Right lobe of liver (tissue), 4 donors: Measurements from ENCODE around the gene SSUH2.
"Not testable (repeated sequence)": the region's sequence is repeated elsewhere in the genome, so short reads cannot be mapped to it uniquely, and the experiment has no call there.

Experiments used
- POLR2A ChIP-seq: fragments of 450-650 bp; IDR thresholded peaks from one replicate; pipeline ENCODE4 v1.6.1; 2017; ENCODE audit warnings: antibody characterized with exemption, mild to moderate bottlenecking
- TF ChIP-seq, protein P1 (sequence below), 4 donors: fragments of 200-600 bp in 3 of 4; fragments of 450-650 bp in 1 of 4; IDR thresholded peaks; one replicate each; pipeline versions ENCODE4 v1.5.1 to v1.8.0; 2016 to 2022; ENCODE audit warnings: antibody characterized with exemption in 4 of 4, mild to moderate bottlenecking in 2 of 4
- donor health status: DM: no; HTN: no; CAD: no.
- donor health status: DM: no; HTN: no; CAD: no.
- donor health status: DM: no; HTN: yes; CAD: no.

DNA sequence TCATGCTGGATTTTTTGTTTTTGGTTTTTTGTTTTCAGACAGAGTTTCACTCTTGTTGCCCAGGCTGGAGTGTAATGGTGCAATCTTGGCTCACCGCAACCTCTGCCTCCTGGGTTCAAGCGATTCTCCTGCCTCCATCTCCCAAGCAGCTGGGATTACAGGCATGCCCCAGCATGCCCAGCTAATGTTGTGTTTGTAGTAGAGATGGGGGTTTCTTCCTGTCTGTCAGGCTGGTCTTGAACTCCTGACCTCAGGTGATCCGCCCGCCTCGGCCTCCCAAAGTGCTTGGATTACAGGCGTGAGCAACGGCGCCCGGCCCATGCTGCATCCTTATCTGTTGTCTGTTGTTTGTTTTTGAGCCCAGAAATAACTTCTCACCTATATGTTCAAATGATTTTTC is 46.7 kb upstream of the SSUH2 start:
- TF ChIP-seq, protein P1, sequence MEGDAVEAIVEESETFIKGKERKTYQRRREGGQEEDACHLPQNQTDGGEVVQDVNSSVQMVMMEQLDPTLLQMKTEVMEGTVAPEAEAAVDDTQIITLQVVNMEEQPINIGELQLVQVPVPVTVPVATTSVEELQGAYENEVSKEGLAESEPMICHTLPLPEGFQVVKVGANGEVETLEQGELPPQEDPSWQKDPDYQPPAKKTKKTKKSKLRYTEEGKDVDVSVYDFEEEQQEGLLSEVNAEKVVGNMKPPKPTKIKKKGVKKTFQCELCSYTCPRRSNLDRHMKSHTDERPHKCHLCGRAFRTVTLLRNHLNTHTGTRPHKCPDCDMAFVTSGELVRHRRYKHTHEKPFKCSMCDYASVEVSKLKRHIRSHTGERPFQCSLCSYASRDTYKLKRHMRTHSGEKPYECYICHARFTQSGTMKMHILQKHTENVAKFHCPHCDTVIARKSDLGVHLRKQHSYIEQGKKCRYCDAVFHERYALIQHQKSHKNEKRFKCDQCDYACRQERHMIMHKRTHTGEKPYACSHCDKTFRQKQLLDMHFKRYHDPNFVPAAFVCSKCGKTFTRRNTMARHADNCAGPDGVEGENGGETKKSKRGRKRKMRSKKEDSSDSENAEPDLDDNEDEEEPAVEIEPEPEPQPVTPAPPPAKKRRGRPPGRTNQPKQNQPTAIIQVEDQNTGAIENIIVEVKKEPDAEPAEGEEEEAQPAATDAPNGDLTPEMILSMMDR (IDR thresholded peaks at IDR 0.05): not testable (repeated sequence)
- not testable (repeated sequence) for TF ChIP-seq POLR2A
